Measurements from ENCODE around the gene P3H1.

GRCh38 chr1:42758641-42759040 is 8.2 kb downstream of the P3H1 start:
- no peak for TF ChIP-seq CTCF (IDR thresholded peaks at IDR 0.05)
- no peak for TF ChIP-seq POLR2AphosphoS5 (IDR thresholded peaks at IDR 0.05; ENCODE audit: low read depth, low read length)
- TF ChIP-seq SIN3A (IDR thresholded peaks at IDR 0.05; ENCODE audit: borderline replicate concordance, insufficient read depth, low read depth, low read length): no peak
- no peak for TF ChIP-seq REST (IDR thresholded peaks at IDR 0.05; ENCODE audit: insufficient read depth in 1 of 2, low read depth in 2 of 2, low read length in 1 of 2)
